ENCODE data around the gene ZNF366. TPM values are rescaled to one million over a fixed set of nuclear protein-coding genes. Genes with fewer than 3 reads are reported as not detected.

ZNF366 gene
- total and polyA plus RNA-seq, 9 donors = 0.83 to 3.5 (median 1.6) TPM

GRCh38 chr5:72474046-72474500 lies 33.1 kb downstream of the ZNF366 start:
- Histone ChIP-seq H3K4me3 (no peak overlapping the region), H3K36me3 (no peaks in the 10 kb centered on the region), H3K4me1 (ENCODE audit: insufficient read depth) (no peaks in the 10 kb centered on the region), H3K9me3 (no peaks in the 10 kb centered on the region), H3K27me3 (no peaks in the 10 kb centered on the region), H3K27ac (no peak overlapping the region)
- DNase-seq = no peak
- 80 to 83% (median 80%) methylated on average over 1 of the region's 1 CpG for WGBS, 3 donors
- intact Hi-C loops (cut with DNase I) = no loop called here
- no peak for TF ChIP-seq EP300 (IDR thresholded peaks at IDR 0.05)
- no peak for TF ChIP-seq CTCF (IDR thresholded peaks at IDR 0.05)
- TF ChIP-seq POLR2A (IDR thresholded peaks at IDR 0.05) = no peak

GRCh38 chr5:72472666-72473422 lies 34.4 kb downstream of the ZNF366 start:
- Histone ChIP-seq H3K4me1 (ENCODE audit: insufficient read depth) (no peaks in the 10 kb centered on the region), H3K4me3 (no peak overlapping the region), H3K27me3 (no peaks in the 10 kb centered on the region), H3K36me3 (no peaks in the 10 kb centered on the region), H3K9me3 (no peaks in the 10 kb centered on the region), H3K27ac (no peak overlapping the region)
- intact Hi-C loops (cut with DNase I) = no loop called here
- TF ChIP-seq EP300 (IDR thresholded peaks at IDR 0.05) = no peak
- TF ChIP-seq POLR2A (IDR thresholded peaks at IDR 0.05) = no peak
- TF ChIP-seq CTCF (IDR thresholded peaks at IDR 0.05) = no peak
- no peak for DNase-seq
- WGBS, 3 donors = 54 to 60% (median 59%) methylated on average over 6 of the region's 6 CpGs

GRCh38 chr5:72472031-72472430 lies 35.2 kb downstream of the ZNF366 start:
- WGBS, 3 donors = 70 to 89% (median 86%) methylated on average over 1 of the region's 1 CpG
- Histone ChIP-seq H3K27me3 (no peaks in the 10 kb centered on the region), H3K36me3 (no peaks in the 10 kb centered on the region), H3K4me3 (no peak overlapping the region), H3K27ac (no peak overlapping the region), H3K4me1 (ENCODE audit: insufficient read depth) (no peaks in the 10 kb centered on the region), H3K9me3 (no peaks in the 10 kb centered on the region)
- no peak for DNase-seq
- no peak for TF ChIP-seq CTCF (IDR thresholded peaks at IDR 0.05)
- TF ChIP-seq EP300 (IDR thresholded peaks at IDR 0.05) = no peak
- no peak for TF ChIP-seq POLR2A (IDR thresholded peaks at IDR 0.05)
- intact Hi-C loops (cut with DNase I) = no loop called here

- no peak for DNase-seq
- H3K4me1 ChIP-seq (ENCODE audit: insufficient read depth) = no peaks in the 10 kb centered on the region
- intact Hi-C loops (cut with DNase I) = no loop called here
- no peaks in the 10 kb centered on the region for H3K9me3 ChIP-seq
- H3K27ac ChIP-seq = no peak overlapping the region
- no peaks in the 10 kb centered on the region for H3K36me3 ChIP-seq
- TF ChIP-seq POLR2A (IDR thresholded peaks at IDR 0.05) = no peak
- WGBS, 3 donors = 98 to 99% (median 98%) methylated on average over 2 of the region's 2 CpGs
- H3K27me3 ChIP-seq = no peaks in the 10 kb centered on the region
- H3K4me3 ChIP-seq = no peak overlapping the region
Measured at GRCh38 chr5:72470826-72471225, 36.4 kb downstream of the ZNF366 start.

- H3K9me3 ChIP-seq = no peaks in the 10 kb centered on the region
- no peaks in the 10 kb centered on the region for H3K36me3 ChIP-seq
- no peak overlapping the region for H3K27ac ChIP-seq
- TF ChIP-seq CTCF (IDR thresholded peaks at IDR 0.05) (no peak), EP300 (IDR thresholded peaks at IDR 0.05) (no peak), POLR2A (IDR thresholded peaks at IDR 0.05) (no peak)
- H3K4me1 ChIP-seq (ENCODE audit: insufficient read depth) = no peaks in the 10 kb centered on the region
- DNase-seq = no peak
- intact Hi-C loops (cut with DNase I) = no loop called here
- WGBS, 3 donors = 33 to 46% (median 33%) methylated on average over 1 of the region's 1 CpG
- H3K4me3 ChIP-seq = no peak overlapping the region
- no peaks in the 10 kb centered on the region for H3K27me3 ChIP-seq
Measured at GRCh38 chr5:72468606-72469005, 38.6 kb downstream of the ZNF366 start.

Data from ovary (tissue), 9 donors.